Raji (cell line): ENCODE measurements around the gene CAMK2D.

Experiments
- POLR2A ChIP-seq: IDR thresholded peaks from 2 replicates; pipeline ENCODE4 v1.6.1; 2011; ENCODE audit warnings: low read depth, low read length, control low read depth; ENCODE audit not compliant: insufficient read depth

The CAMK2D gene

GRCh38 chr4:113644398-113644797 lies 117.1 kb downstream of the CAMK2D start:
- no peak for TF ChIP-seq POLR2A

GRCh38 chr4:113643505-113643904 lies 118.0 kb downstream of the CAMK2D start:
- TF ChIP-seq POLR2A = no peak

GRCh38 chr4:113641025-113641431 lies 120.5 kb downstream of the CAMK2D start:
- TF ChIP-seq POLR2A = no peak

- TF ChIP-seq POLR2A = no peak
Observed at GRCh38 chr4:113639326-113639725, 122.2 kb downstream of the CAMK2D start.

- TF ChIP-seq POLR2A = no peak
Observed at GRCh38 chr4:113638562-113638832, 123.0 kb downstream of the CAMK2D start.

GRCh38 chr4:113637823-113638561 lies 123.5 kb downstream of the CAMK2D start:
- no peak for TF ChIP-seq POLR2A

GRCh38 chr4:113637363-113637762 lies 124.2 kb downstream of the CAMK2D start:
- no peak for TF ChIP-seq POLR2A

- no peak for TF ChIP-seq POLR2A
Observed at GRCh38 chr4:113636877-113637276, 124.7 kb downstream of the CAMK2D start.

- TF ChIP-seq POLR2A = no peak
Observed at GRCh38 chr4:113636438-113636818, 125.1 kb downstream of the CAMK2D start.

GRCh38 chr4:113635739-113636437 lies 125.7 kb downstream of the CAMK2D start:
- no peak for TF ChIP-seq POLR2A

GRCh38 chr4:113634081-113634969 lies 127.2 kb downstream of the CAMK2D start:
- TF ChIP-seq POLR2A = no peak

GRCh38 chr4:113633467-113633866 lies 128.1 kb downstream of the CAMK2D start:
- no peak for TF ChIP-seq POLR2A

- TF ChIP-seq POLR2A = no peak
Observed at GRCh38 chr4:113628711-113629110, 132.8 kb downstream of the CAMK2D start.

- no peak for TF ChIP-seq POLR2A
Observed at GRCh38 chr4:113627321-113627720, 134.2 kb downstream of the CAMK2D start.

- no peak for TF ChIP-seq POLR2A
Observed at GRCh38 chr4:113625902-113626301, 135.6 kb downstream of the CAMK2D start.
